GM04503 (cell line): ENCODE data around the gene CD2.

Experiments used
- DNase-seq: peaks from one replicate; pipeline ENCODE4 v3.0.0-alpha.2; 2012; ENCODE audit warnings: low read depth

Gene CD2

GRCh38 chr1:116777831-116778830, 23.9 kb downstream of the CD2 start:
- peak; percentile 66 for DNase-seq

GRCh38 chr1:116781034-116781433, 26.8 kb downstream of the CD2 start:
- DNase-seq = no peak

- no peak for DNase-seq
Observed at GRCh38 chr1:116785006-116785405, 30.8 kb downstream of the CD2 start.

GRCh38 chr1:116786049-116786448, 31.8 kb downstream of the CD2 start:
- DNase-seq = no peak

GRCh38 chr1:116791727-116792126, 37.5 kb downstream of the CD2 start:
- no peak for DNase-seq

GRCh38 chr1:116793357-116793935, 39.2 kb downstream of the CD2 start:
- DNase-seq = no peak

- no peak for DNase-seq
Observed at GRCh38 chr1:116794371-116794770, 40.1 kb downstream of the CD2 start.

- no peak for DNase-seq
Observed at GRCh38 chr1:116794804-116795481, 40.7 kb downstream of the CD2 start.

GRCh38 chr1:116795482-116795829, 41.2 kb downstream of the CD2 start:
- no peak for DNase-seq

- DNase-seq = no peak
Observed at GRCh38 chr1:116804736-116805135, 50.5 kb downstream of the CD2 start.

- DNase-seq = no peak
Observed at GRCh38 chr1:116805398-116805797, 51.2 kb downstream of the CD2 start.

- DNase-seq = no peak
Observed at GRCh38 chr1:116806245-116806644, 52.0 kb downstream of the CD2 start.

- no peak for DNase-seq
Observed at GRCh38 chr1:116806671-116807070, 52.4 kb downstream of the CD2 start.

- DNase-seq = no peak
Observed at GRCh38 chr1:116807394-116808199, 53.4 kb downstream of the CD2 start.

- DNase-seq = no peak
Observed at GRCh38 chr1:116808200-116808847, 54.1 kb downstream of the CD2 start.

GRCh38 chr1:116808848-116809508, 54.7 kb downstream of the CD2 start:
- no peak for DNase-seq

- DNase-seq = no peak
Observed at GRCh38 chr1:116811321-116811720, 57.1 kb downstream of the CD2 start.

- no peak for DNase-seq
Observed at GRCh38 chr1:116814926-116815723, 60.9 kb downstream of the CD2 start.

GRCh38 chr1:116817582-116818064, 63.4 kb downstream of the CD2 start:
- DNase-seq = no peak
